NCI-H2171 (cell line): ENCODE data around the gene LSM14A.
A peak's percentile ranks its signal among the peaks of the same experiment; 100 is the strongest.
"Not testable (repeated sequence)": the region's sequence is repeated elsewhere in the genome, so short reads cannot be mapped to it uniquely, and the experiment has no call there.

ENCODE experiments used
- DNase-seq: peaks from one replicate; lab custom pipeline; 2025; lab: John Stamatoyannopoulos, UW

The LSM14A gene

DNA sequence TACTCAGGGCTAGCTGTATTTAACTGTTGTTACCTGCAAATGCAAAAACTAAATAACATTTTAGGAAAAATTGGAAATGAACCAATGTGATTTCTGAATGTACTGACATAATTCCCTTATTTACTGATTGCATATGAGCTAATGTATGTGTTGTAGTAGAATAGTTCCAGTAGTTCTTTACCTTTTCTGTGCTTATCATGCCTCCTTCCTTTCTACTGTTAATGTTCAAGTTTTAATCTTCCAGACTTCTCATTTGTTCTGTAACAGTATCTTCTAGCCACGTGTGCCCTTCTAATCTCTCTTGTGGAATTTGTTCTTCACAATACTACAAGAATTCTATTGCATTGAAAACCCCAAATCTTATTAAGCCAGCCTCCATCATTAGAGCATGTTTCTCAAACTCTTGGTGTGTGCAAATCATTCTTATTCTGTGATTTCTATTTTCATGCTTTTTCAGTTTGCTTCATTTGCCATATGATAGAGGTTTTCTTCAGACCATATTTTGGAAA lies 17.7 kb downstream of the LSM14A start:
- no peak for DNase-seq

GRCh38 chr19:34191355-34191962 lies 19.2 kb downstream of the LSM14A start:
- DNase-seq, result no peak

GRCh38 chr19:34193439-34193838 lies 21.1 kb downstream of the LSM14A start:
- no peak for DNase-seq

DNA sequence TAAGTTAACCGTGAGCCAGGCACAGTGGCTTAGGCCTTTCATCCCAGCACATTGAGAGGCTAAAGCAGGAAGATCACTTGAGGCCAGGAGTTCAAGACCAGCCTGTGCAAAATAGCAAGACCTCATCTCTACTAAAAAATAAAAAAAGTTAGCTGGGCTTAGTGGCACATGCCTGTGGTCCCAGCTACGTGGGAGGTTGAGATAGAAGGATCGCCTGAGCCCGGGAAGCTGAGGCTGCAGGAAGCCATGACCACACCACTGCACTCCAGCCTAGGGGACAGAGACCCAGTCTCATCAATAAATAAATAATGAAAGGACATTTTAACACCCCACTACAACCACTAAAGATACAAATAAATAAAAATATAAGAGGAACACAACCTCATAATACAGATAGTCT lies 21.6 kb downstream of the LSM14A start:
- DNase-seq, result no peak

GRCh38 chr19:34201133-34201532 lies 28.8 kb downstream of the LSM14A start:
- DNase-seq, result no peak

- not testable (repeated sequence) for DNase-seq
Measured at GRCh38 chr19:34205324-34205723, 33.0 kb downstream of the LSM14A start.

DNA sequence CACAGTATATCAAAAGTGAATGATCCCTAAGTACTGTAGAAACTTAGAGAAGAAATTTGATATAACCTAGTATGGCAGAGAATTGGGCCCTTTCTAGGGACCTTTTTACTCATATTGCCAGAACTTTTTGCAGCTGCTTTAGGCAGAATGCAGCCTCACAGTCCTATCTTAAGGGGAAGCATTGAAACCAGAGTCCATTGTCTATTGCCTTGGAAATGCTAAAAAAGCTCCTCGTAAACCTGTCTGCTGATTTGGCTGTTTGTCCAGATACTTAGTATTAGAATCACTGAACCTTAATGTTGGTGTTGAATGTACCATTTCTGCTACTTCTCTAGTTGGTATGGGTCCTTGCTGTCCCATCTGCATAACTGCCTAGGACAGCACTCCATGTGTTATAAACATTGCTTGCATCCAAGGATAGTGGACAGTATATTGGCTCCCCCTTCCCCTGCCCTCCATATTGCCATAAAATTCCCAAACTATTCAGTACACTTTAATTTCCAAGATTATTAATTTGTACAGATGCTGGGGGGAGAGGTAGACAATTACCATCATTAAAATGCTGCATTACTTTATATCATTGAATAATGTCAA lies 36.1 kb downstream of the LSM14A start:
- DNase-seq, result no peak

GRCh38 chr19:34209726-34210125 lies 37.4 kb downstream of the LSM14A start:
- no peak for DNase-seq

DNA sequence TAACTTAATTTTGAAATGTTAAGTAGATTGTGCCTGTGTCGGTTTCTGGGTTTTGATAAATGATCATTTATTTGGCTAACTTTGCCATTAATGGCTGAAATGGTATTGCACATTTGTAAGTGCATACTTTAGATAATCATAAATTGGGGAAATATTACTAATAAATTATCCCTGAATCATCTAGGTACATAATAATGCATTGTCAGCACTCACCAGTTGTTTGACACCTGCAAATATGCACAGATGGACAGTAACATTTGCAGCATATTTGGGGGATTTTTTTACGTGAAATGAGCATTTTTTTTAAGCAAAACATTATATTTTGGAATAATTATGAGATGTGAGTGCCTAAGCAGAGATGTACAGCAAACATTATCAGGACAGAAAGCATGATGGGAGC lies 41.0 kb downstream of the LSM14A start:
- no peak for DNase-seq

GRCh38 chr19:34214040-34214439 lies 41.7 kb downstream of the LSM14A start:
- no peak for DNase-seq

DNA sequence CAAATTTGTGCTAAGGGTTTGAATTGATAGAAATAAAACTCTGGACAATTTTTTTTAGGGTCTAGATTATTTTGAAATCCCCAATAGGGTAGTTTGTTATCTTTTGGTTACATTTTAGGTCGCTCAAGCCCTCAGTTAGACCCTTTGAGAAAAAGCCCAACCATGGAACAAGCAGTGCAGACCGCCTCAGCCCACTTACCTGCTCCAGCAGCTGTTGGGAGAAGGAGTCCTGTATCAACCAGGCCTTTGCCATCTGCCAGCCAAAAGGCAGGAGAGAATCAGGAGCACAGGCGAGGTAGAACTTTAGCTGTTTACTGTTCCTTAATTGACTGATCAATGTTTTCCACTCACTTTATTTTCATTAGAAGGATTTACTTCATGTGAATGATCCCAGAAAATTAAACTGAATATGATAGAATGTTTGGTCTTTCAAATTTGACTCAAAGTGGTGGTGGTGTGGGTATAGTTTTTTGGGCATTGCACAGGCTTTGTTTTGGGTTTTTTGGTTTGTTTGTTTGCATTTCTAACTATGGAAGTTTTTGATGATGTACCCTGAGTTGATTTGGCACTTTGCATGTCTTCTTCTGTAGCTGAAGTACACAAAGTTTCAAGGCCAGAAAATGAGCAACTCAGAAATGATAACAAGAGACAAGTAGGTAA lies 42.8 kb downstream of the LSM14A start:
- DNase-seq, result peak; percentile 72

DNA sequence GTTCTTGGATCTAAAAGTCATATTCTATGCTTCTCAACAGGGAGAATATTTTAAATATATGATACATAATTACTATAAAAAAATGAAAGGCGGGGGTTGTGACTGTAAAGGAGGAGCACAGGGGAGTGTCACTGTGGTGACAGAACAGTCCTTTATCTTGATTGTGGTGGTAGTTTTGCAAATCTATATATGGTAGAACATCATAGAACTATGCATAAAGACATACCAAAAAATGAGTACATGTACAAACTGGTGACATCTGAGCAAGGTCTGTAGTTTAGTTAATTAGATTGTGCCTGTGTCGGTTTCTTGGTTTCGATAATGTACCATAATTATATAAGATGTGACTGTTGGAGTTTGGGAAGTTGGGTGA lies 43.3 kb downstream of the LSM14A start:
- no peak for DNase-seq

GRCh38 chr19:34216745-34217219 lies 44.5 kb downstream of the LSM14A start:
- DNase-seq, result not testable (repeated sequence)

DNA sequence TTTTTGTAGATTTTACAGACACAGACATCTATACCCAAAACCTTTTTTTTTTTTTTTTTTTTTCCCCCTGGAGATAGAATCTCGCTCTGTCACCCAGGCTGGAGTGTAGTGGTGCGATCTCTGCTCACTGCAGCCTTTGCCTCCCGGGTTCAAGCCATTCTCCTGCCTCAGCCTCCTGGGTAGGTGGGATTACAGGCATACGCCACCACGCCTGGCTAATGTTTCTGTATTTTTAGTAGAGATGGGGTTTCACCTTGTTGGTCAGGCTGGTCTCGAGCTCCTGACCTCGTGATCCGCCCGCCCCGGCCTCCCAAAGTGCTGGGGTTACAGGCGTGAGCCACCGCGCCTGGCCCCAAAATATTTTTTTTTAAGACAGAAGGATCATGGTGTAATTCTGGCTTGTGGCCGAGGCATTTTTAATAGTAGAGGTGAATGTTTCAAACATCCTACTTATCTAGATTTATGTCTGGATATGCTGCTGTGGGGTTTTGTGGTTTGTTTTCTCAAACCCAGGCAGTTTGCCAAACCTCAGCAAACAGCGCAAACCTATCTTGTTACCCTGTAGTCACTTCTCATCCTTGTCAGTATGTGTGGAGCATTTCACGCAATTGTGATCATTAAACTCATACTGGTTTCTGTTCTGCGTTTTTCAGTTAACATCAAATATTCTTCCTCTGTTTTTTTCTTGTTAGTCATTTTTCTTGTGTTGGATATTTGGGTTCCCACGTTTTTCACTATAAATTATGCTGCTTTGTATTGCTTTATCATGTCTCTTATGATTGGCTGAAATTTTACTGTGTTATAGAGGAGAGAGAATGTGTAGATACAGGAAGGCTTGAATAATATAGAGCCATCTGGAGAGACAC lies 45.9 kb downstream of the LSM14A start:
- DNase-seq, result peak; percentile 80

GRCh38 chr19:34218818-34219164 lies 46.5 kb downstream of the LSM14A start:
- no peak for DNase-seq

DNA sequence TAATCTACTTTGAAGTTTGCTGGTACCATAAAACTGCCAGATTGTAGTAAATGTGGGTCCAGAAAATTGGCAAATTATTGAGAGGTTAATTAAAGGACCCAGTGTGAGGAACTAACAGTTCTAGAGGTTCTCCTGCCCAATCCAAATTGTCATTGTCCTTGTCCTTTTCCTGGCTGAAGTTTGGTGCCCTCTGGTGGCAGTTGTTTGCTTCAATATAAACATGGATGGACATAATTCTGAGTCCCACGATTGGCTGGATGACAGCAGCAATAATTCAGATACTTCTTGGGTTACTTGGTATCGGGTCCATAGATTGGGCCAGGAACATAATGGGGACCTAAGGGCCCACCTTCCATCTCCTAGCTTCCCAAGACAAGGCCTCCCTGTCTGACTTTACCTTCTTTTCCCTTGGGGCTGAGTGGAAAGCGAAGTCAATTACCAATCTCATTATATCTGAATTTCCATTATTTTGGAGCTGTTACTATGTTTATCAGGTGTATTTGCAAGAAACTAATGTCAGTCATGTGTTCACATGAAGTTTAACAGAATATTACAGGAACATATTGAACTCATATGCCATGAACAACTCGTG lies 48.3 kb downstream of the LSM14A start:
- peak; percentile 12 for DNase-seq

GRCh38 chr19:34222386-34222785 lies 50.1 kb downstream of the LSM14A start:
- no peak for DNase-seq

DNA sequence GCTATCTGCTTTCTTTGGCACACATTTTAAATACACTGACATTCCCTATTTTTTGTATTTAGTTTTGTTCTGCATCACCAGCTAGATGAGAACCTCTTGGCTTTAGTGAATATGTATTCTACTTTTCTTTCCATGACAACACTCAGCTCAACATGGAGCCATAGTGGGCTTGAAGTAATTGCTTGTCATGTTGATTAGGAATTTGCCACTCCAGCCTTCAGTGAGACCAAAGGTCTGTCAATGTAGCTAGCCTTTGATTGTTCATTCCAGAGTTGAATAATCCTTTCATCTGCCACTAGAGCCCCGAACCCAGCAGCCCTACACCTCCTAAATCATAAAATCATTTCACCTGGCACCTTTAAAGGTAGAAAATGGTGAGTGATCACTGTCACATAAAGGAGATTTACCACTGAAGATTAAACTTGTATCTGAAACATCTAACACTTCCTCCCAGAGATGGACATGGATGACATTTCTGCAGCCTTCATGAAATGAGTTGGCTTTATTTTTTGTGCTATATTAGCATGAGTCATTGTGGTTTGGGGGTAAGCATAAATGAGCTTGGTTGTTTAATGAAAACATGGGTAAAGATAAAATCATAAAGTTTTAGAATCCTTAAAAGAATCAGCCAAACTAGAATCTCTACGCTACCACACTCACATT lies 52.8 kb downstream of the LSM14A start:
- DNase-seq, result no peak

DNA sequence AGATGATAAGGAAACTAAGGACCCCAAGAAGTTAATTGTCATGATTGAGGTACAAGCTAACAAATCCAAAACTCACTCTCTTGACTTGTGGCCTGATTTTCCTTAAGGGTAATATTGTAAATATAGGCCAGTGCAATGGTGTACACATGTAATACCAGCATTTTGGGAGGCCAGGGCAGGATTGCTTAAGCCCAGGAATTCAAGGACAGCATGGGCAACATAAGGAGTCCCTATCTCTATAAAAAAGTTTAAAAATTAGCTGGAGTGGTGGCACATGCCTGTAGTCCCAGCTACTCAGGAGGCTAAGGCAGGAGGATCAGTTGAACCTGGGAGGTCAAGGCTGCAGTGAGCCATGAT lies 53.3 kb downstream of the LSM14A start:
- no peak for DNase-seq

DNA sequence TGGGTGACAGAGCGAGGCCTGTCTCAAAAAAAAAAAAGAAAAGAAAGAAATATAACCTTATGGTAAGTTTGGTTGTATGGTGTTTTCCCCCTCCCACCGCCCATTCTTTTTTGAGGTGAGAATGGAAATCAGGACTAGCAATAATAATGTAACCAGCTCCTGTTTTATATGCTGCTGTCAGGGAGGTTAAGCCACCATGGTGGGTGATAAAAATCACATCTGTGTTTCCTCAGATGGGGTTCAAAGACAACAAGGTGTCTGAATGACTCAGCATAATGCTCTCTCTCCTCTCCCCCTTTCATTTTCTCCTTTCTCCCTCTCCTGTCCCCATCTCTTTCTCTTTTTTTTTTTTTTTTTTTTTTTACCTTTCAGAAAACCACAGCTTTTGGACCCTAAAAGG lies 53.7 kb downstream of the LSM14A start:
- no peak for DNase-seq

GRCh38 chr19:34228347-34228746 lies 56.0 kb downstream of the LSM14A start:
- no peak for DNase-seq

- DNase-seq, result no peak
Measured at GRCh38 chr19:34228762-34229161, 56.5 kb downstream of the LSM14A start.
